ENCODE results near the gene SARM1. TPM values are rescaled to one million over a fixed set of nuclear protein-coding genes. Genes with fewer than 3 reads are reported as not detected.
"Not testable (repeated sequence)": the region's sequence is repeated elsewhere in the genome, so short reads cannot be mapped to it uniquely, and the experiment has no call there.

Gene SARM1
- total RNA-seq, 1 donor from 2014 or later: 19.0 TPM

- Mint-ChIP-seq H3K36me3 (peaks cover 6% of the 10 kb centered on the region), H3K9me3 (no peaks in the 10 kb centered on the region), H3K27me3 (ENCODE audit: low read depth) (no peaks in the 10 kb centered on the region), H3K4me3 (no peak overlapping the region), H3K4me1 (peaks cover 31% of the 10 kb centered on the region), H3K27ac (peak overlapping the region; percentile 84)
- no peak for TF ChIP-seq CTCF (IDR thresholded peaks at IDR 0.05; ENCODE audit: unreplicated experiment)
- no peak for DNase-seq (ENCODE audit: low spot score in 2 of 2, unreplicated experiment in 2 of 2)
These were observed 33.3 kb upstream of the SARM1 start for GRCh38 chr17:28338056-28338768.

GRCh38 chr17:28338769-28339212 lies 32.7 kb upstream of the SARM1 start:
- H3K4me3 Mint-ChIP-seq; H3K27me3 Mint-ChIP-seq (ENCODE audit: low read depth); H3K36me3 Mint-ChIP-seq; DNase-seq (ENCODE audit: low spot score in 2 of 2, unreplicated experiment in 2 of 2); H3K9me3 Mint-ChIP-seq: not testable (repeated sequence)
- Mint-ChIP-seq H3K4me1 (peaks cover 30% of the 10 kb centered on the region), H3K27ac (peak overlapping the region; percentile 84)

GRCh38 chr17:28339431-28339830 lies 32.1 kb upstream of the SARM1 start:
- no peak for DNase-seq (ENCODE audit: low spot score in 2 of 2, unreplicated experiment in 2 of 2)
- TF ChIP-seq CTCF (IDR thresholded peaks at IDR 0.05; ENCODE audit: unreplicated experiment): no peak
- H3K36me3 Mint-ChIP-seq: peaks cover 7% of the 10 kb centered on the region
- no peaks in the 10 kb centered on the region for H3K27me3 Mint-ChIP-seq (ENCODE audit: low read depth)
- H3K9me3 Mint-ChIP-seq: no peaks in the 10 kb centered on the region
- no peak overlapping the region for H3K4me3 Mint-ChIP-seq
- H3K27ac Mint-ChIP-seq: no peak overlapping the region
- peaks cover 24% of the 10 kb centered on the region for H3K4me1 Mint-ChIP-seq

GRCh38 chr17:28340374-28340773 lies 31.1 kb upstream of the SARM1 start:
- H3K27me3 Mint-ChIP-seq (ENCODE audit: low read depth): no peaks in the 10 kb centered on the region
- no peak overlapping the region for H3K4me3 Mint-ChIP-seq
- H3K9me3 Mint-ChIP-seq: no peaks in the 10 kb centered on the region
- H3K36me3 Mint-ChIP-seq: peaks cover 7% of the 10 kb centered on the region
- H3K27ac Mint-ChIP-seq: no peak overlapping the region
- TF ChIP-seq CTCF (IDR thresholded peaks at IDR 0.05; ENCODE audit: unreplicated experiment): no peak
- no peak for DNase-seq (ENCODE audit: low spot score in 2 of 2, unreplicated experiment in 2 of 2)
- peaks cover 17% of the 10 kb centered on the region for H3K4me1 Mint-ChIP-seq

- peaks cover 13% of the 10 kb centered on the region for H3K4me1 Mint-ChIP-seq
- H3K36me3 Mint-ChIP-seq: peaks cover 9% of the 10 kb centered on the region
- no peak overlapping the region for H3K27ac Mint-ChIP-seq
- H3K4me3 Mint-ChIP-seq: no peak overlapping the region
- H3K27me3 Mint-ChIP-seq (ENCODE audit: low read depth): no peaks in the 10 kb centered on the region
- H3K9me3 Mint-ChIP-seq: no peaks in the 10 kb centered on the region
- no peak for TF ChIP-seq CTCF (IDR thresholded peaks at IDR 0.05; ENCODE audit: unreplicated experiment)
- no peak for DNase-seq (ENCODE audit: low spot score in 2 of 2, unreplicated experiment in 2 of 2)
These were observed 30.0 kb upstream of the SARM1 start for GRCh38 chr17:28341516-28341915.

GRCh38 chr17:28342313-28342712 lies 29.2 kb upstream of the SARM1 start:
- H3K27me3 Mint-ChIP-seq (ENCODE audit: low read depth): no peaks in the 10 kb centered on the region
- no peak overlapping the region for H3K27ac Mint-ChIP-seq
- no peak for TF ChIP-seq CTCF (IDR thresholded peaks at IDR 0.05; ENCODE audit: unreplicated experiment)

More at GRCh38 chr17:28342313-28342712, 29.2 kb upstream of the SARM1 start:
- no peaks in the 10 kb centered on the region for H3K9me3 Mint-ChIP-seq
- no peak for DNase-seq (ENCODE audit: low spot score in 2 of 2, unreplicated experiment in 2 of 2)
- peaks cover 5% of the 10 kb centered on the region for H3K4me1 Mint-ChIP-seq
- no peak overlapping the region for H3K4me3 Mint-ChIP-seq
- peaks cover 15% of the 10 kb centered on the region for H3K36me3 Mint-ChIP-seq
